ENCODE results near the gene C1orf216. TPM values are rescaled to one million over a fixed set of nuclear protein-coding genes. Genes with fewer than 3 reads are reported as not detected.

C1orf216 gene
- total RNA-seq, 1 experiment from 2014 or later, result 13.9 TPM

DNA sequence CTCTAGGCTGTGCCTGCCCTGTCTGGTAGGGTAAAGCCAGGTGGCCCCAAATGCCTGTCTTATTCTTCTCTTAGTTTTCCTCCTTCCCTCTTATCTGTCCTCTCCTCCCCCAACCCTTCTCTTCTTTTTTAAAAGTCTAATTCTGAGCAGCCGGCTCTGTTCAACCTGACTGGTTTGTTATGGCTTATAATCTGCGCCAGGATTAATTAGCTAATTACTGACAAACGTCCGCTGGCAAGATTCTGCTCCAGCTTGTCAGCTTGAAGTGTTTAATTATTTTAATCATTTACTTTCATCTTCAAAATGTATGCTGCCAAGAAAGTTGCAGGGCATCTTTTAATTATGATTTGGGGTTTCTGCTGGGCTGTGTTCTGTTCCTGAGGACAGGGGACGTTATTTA is 50.2 kb downstream of the C1orf216 start:
- CTCF ChIA-PET, result no interaction called here
- Histone ChIP-seq H3K36me3 (ENCODE audit: control insufficient read depth in 1 of 2, insufficient read depth in 2 of 2, low read length in 2 of 2) (no peaks in the 10 kb centered on the region), H4K20me1 (ENCODE audit: insufficient read depth) (no peaks in the 10 kb centered on the region), H3K27ac (ENCODE audit: low read depth, low read length) (no peak overlapping the region), H3K27me3 (ENCODE audit: insufficient read depth, low read length) (peaks cover 6% of the 10 kb centered on the region; the same call in 1 of the 2 replicates), H3K9ac (ENCODE audit: low read length) (no peak overlapping the region), H2AFZ (ENCODE audit: low read depth, low read length, poor library complexity, severe bottlenecking) (no peak overlapping the region), H3K4me3 (replicated peaks in 1 of 2; ENCODE audit: low read depth in 1 of 2, low read length in 2 of 2) (no peak overlapping the region), H3K4me1 (ENCODE audit: control insufficient read depth in 1 of 2, insufficient read depth in 2 of 2, low read length in 2 of 2) (no peaks in the 10 kb centered on the region), H3K79me2 (ENCODE audit: insufficient read depth, low read length) (no peaks in the 10 kb centered on the region), H3K9me2 (ENCODE audit: insufficient read depth) (no peaks in the 10 kb centered on the region), H3K4me2 (ENCODE audit: low read length) (no peak overlapping the region), H3K9me3 (ENCODE audit: control insufficient read depth in 1 of 2, insufficient read depth in 1 of 2, low read depth in 1 of 2, low read length in 2 of 2) (no peaks in the 10 kb centered on the region)
- RAD21 ChIA-PET (ENCODE audit: low non-redundant PET in 1 of 2, low total read pairs in 2 of 2, uncharacterized antibody in 2 of 2, unreplicated experiment in 2 of 2), result no interaction called here
- intact Hi-C loops (cut with micrococcal nuclease), result no loop called here
- TF ChIP-seq SRF (IDR thresholded peaks at IDR 0.05; ENCODE audit: low read depth), result no peak
- TF ChIP-seq, protein P1, sequence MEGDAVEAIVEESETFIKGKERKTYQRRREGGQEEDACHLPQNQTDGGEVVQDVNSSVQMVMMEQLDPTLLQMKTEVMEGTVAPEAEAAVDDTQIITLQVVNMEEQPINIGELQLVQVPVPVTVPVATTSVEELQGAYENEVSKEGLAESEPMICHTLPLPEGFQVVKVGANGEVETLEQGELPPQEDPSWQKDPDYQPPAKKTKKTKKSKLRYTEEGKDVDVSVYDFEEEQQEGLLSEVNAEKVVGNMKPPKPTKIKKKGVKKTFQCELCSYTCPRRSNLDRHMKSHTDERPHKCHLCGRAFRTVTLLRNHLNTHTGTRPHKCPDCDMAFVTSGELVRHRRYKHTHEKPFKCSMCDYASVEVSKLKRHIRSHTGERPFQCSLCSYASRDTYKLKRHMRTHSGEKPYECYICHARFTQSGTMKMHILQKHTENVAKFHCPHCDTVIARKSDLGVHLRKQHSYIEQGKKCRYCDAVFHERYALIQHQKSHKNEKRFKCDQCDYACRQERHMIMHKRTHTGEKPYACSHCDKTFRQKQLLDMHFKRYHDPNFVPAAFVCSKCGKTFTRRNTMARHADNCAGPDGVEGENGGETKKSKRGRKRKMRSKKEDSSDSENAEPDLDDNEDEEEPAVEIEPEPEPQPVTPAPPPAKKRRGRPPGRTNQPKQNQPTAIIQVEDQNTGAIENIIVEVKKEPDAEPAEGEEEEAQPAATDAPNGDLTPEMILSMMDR (IDR thresholded peaks at IDR 0.05 in 2 of 3, conservative IDR thresholded peaks at IDR 0.05 in 1 of 3; ENCODE audit: borderline replicate concordance in 1 of 3, insufficient read depth in 1 of 3, low read depth in 2 of 3, low read length in 2 of 3), result no peak
- POLR2A ChIA-PET, result no interaction called here
- ATAC-seq, result no peak
- no peak for DNase-seq (ENCODE audit: low read depth, low spot score)
- BruUV-seq (replicated peaks), result no TSS peak

DNA sequence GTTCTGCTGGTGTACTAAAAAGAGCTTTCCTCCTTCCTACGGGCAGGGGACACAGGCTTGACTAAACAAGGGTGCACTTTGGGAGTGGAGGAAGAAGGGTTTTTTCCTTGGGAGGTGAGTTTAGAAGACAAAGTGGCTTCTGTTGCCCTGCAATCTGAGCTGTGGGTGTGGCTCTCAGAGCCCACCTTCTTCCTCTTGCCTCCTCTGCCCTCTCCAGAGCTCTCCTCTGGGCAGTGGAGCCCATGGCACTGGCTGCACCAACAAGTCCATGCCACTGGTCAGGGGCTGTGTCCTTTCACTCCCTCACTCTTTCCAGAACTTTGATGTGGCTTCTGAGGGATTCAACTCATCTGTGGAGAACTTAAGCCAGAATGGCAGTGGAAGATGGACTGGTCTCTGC is 51.8 kb downstream of the C1orf216 start:
- Histone ChIP-seq H4K20me1 (ENCODE audit: insufficient read depth) (no peaks in the 10 kb centered on the region), H3K4me2 (ENCODE audit: low read length) (no peak overlapping the region), H3K4me3 (replicated peaks in 1 of 2; ENCODE audit: low read depth in 1 of 2, low read length in 2 of 2) (no peak overlapping the region), H3K4me1 (ENCODE audit: control insufficient read depth in 1 of 2, insufficient read depth in 2 of 2, low read length in 2 of 2) (no peaks in the 10 kb centered on the region), H3K9me2 (ENCODE audit: insufficient read depth) (no peaks in the 10 kb centered on the region), H3K79me2 (ENCODE audit: insufficient read depth, low read length) (no peaks in the 10 kb centered on the region), H3K27ac (ENCODE audit: low read depth, low read length) (no peak overlapping the region), H3K9me3 (ENCODE audit: control insufficient read depth in 1 of 2, insufficient read depth in 1 of 2, low read depth in 1 of 2, low read length in 2 of 2) (no peaks in the 10 kb centered on the region), H3K9ac (ENCODE audit: low read length) (no peak overlapping the region), H3K27me3 (ENCODE audit: insufficient read depth, low read length) (peaks cover 10% of the 10 kb centered on the region; the same call in 1 of the 2 replicates), H3K36me3 (ENCODE audit: control insufficient read depth in 1 of 2, insufficient read depth in 2 of 2, low read length in 2 of 2) (no peaks in the 10 kb centered on the region), H2AFZ (ENCODE audit: low read depth, low read length, poor library complexity, severe bottlenecking) (no peak overlapping the region)
- no TSS peak for BruUV-seq (replicated peaks)
- ChIA-PET POLR2A (no interaction called here), RAD21 (ENCODE audit: low non-redundant PET in 1 of 2, low total read pairs in 2 of 2, uncharacterized antibody in 2 of 2, unreplicated experiment in 2 of 2) (no interaction called here), CTCF (no interaction called here)
- intact Hi-C loops (cut with micrococcal nuclease), result no loop called here
- DNase-seq (ENCODE audit: low read depth, low spot score), result no peak
- TF ChIP-seq SIN3A (IDR thresholded peaks at IDR 0.05; ENCODE audit: low read depth) (no peak), SP1 (IDR thresholded peaks at IDR 0.05; ENCODE audit: low read depth) (no peak), FOSL1 (IDR thresholded peaks at IDR 0.05; ENCODE audit: low read depth) (no peak), TCF7L2 (IDR thresholded peaks at IDR 0.05; ENCODE audit: borderline replicate concordance, extremely low read depth, insufficient read depth, insufficient read length) (no peak), SRF (IDR thresholded peaks at IDR 0.05; ENCODE audit: low read depth) (no peak), ZFX (IDR thresholded peaks at IDR 0.05) (no peak), CEBPB (IDR thresholded peaks at IDR 0.05; ENCODE audit: low read depth) (no peak), RAD21 (IDR thresholded peaks at IDR 0.05; ENCODE audit: low read depth) (no peak), JUND (IDR thresholded peaks at IDR 0.05) (no peak), CBX3 (IDR thresholded peaks at IDR 0.05; ENCODE audit: low read depth) (no peak), POLR2AphosphoS5 (IDR thresholded peaks at IDR 0.05; ENCODE audit: low read depth, low read length) (no peak)
- TF ChIP-seq, protein P2, sequence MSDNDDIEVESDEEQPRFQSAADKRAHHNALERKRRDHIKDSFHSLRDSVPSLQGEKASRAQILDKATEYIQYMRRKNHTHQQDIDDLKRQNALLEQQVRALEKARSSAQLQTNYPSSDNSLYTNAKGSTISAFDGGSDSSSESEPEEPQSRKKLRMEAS (IDR thresholded peaks at IDR 0.05), result no peak
- ATAC-seq, result no peak
